Lung (tissue), 12 donors: ENCODE results near the gene SRD5A1. TPM values are rescaled to one million over a fixed set of nuclear protein-coding genes. Genes with fewer than 3 reads are reported as not detected.
A peak's percentile ranks its signal among the peaks of the same experiment; 100 is the strongest.

Experiments
- ATAC-seq: fragments of 200-7000 bp; cut with Tn5 transposase; one replicate; pipeline ENCODE4 v1.9.1; 2020; ENCODE audit warnings: moderate number of reproducible peaks; ENCODE audit not compliant: insufficient read depth, low FRiP score
- DNase-seq, 3 donors: peaks; one replicate each; pipeline ENCODE4 v3.0.0-alpha.2; 2013 to 2017
- H3K27ac ChIP-seq, 2 donors: one replicate each; pipeline ENCODE4 v1.5.1; 2013; ENCODE audit warnings: mild to moderate bottlenecking in 2 of 2, moderate library complexity in 2 of 2, control low read depth in 1 of 2, inconsistent platforms in 1 of 2, low read depth in 1 of 2, low read length in 1 of 2
- H3K27me3 ChIP-seq, 3 donors: one replicate each; pipeline ENCODE4 v1.5.1; 2013; ENCODE audit warnings: low read length in 2 of 3; ENCODE audit not compliant: control insufficient read depth in 3 of 3, insufficient read depth in 3 of 3
- H3K36me3 ChIP-seq, 4 donors: one replicate each; pipeline ENCODE4 v1.5.1; 2013; ENCODE audit warnings: low read length in 4 of 4, mild to moderate bottlenecking in 1 of 4, moderate library complexity in 1 of 4; ENCODE audit not compliant: control insufficient read depth in 4 of 4, insufficient read depth in 4 of 4
- H3K4me1 ChIP-seq, 5 donors: one replicate each; pipeline ENCODE4 v1.5.1; 2013; ENCODE audit warnings: low read length in 5 of 5, mild to moderate bottlenecking in 2 of 5, moderate library complexity in 1 of 5; ENCODE audit not compliant: control insufficient read depth in 5 of 5, insufficient read depth in 5 of 5
- H3K4me3 ChIP-seq: one replicate; pipeline ENCODE4 v1.5.1; 2013; ENCODE audit warnings: mild to moderate bottlenecking, control low read depth, moderate library complexity
- H3K9ac ChIP-seq, 2 donors: one replicate each; pipeline ENCODE4 v1.5.1; 2013; ENCODE audit warnings: low read length in 2 of 2, control low read depth in 1 of 2; ENCODE audit not compliant: insufficient read depth in 1 of 2
- H3K9me3 ChIP-seq, 4 donors: one replicate each; pipeline ENCODE4 v1.5.1; 2013; ENCODE audit warnings: low read length in 3 of 4, mild to moderate bottlenecking in 1 of 4, moderate library complexity in 1 of 4; ENCODE audit not compliant: control insufficient read depth in 4 of 4, insufficient read depth in 3 of 4
- CTCF ChIP-seq: IDR thresholded peaks from 2 replicates; pipeline ENCODE4 v1.5.1; 2012; ENCODE audit warnings: mild to moderate bottlenecking; ENCODE audit errors: control extremely low read depth, extremely low read depth
- WGBS, 2 donors: extraction: QIAGEN DNeasy Blood & Tissue Kit; methylation state at CpG; one replicate each; pipeline ENCODE4 v1.1.7; 2013; 5-methylcytosine and 5-hydroxymethylcytosine counted together
- polyA plus RNA-seq, 2 donors: library from polyadenylated mRNA; stranded (reverse); fragments of 200-250 nt; gene quantifications; one replicate each; pipeline ENCODE4 v1.2.1, GENCODE V29; 2013
- total RNA-seq, 2 donors: library from RNA; depleted of rRNA in 1 of 2; stranded (reverse); fragments of >200 nt in 1 of 2; gene quantifications; one replicate each; pipeline ENCODE4 v1.2.1, GENCODE V29; 2014 to 2021
- donor health status: control.
- donor health status: control.
- donor health status: Bipolar disorder and iron deficiency.
- donor health status: healthy.
- donor health status: DM: yes; HTN: yes; CAD: no.

The SRD5A1 gene
- total and polyA plus RNA-seq, 4 donors, result 2.6 to 14.4 (median 7.3) TPM

- no peak overlapping the region for H3K9ac ChIP-seq
- H3K4me3 ChIP-seq, result no peak overlapping the region
Measured at GRCh38 chr5:6631441-6631840, 1.8 kb upstream of the SRD5A1 start.

GRCh38 chr5:6632324-6632887, 834 bp upstream of the SRD5A1 start:
- Histone ChIP-seq H3K27me3 (no peaks in the 10 kb centered on the region), H3K9ac (peak overlapping the region; percentile 73 to 84), H3K27ac (peak overlapping the region; percentile 96 to 98), H3K4me3 (peak overlapping the region; percentile 98), H3K9me3 (no peaks in the 10 kb centered on the region), H3K36me3 (peaks cover 5 to 15% (median 10%) of the 10 kb centered on the region in 4 donors), H3K4me1 (peaks cover 0 to 17% (median 7%) of the 10 kb centered on the region in 5 donors)
- peak in 1 of 3 donors; percentile 11 for DNase-seq
- TF ChIP-seq CTCF, result no peak
- peak; percentile 3 for ATAC-seq
- WGBS, 2 donors, result 0 to 1% methylated on average over 33 of the region's 33 CpGs

More at GRCh38 chr5:6631441-6631840, 1.8 kb upstream of the SRD5A1 start:
- no peak for ATAC-seq
- peaks cover 0 to 17% (median 6%) of the 10 kb centered on the region in 5 donors for H3K4me1 ChIP-seq
- H3K27me3 ChIP-seq, result no peaks in the 10 kb centered on the region
- H3K9me3 ChIP-seq, result no peaks in the 10 kb centered on the region
- WGBS, 2 donors, result 92 to 93% methylated on average over 4 of the region's 4 CpGs
- TF ChIP-seq CTCF, result no peak
- peaks cover 5 to 17% (median 10%) of the 10 kb centered on the region in 4 donors for H3K36me3 ChIP-seq
- no peak overlapping the region for H3K27ac ChIP-seq
- no peak for DNase-seq

- H3K27ac ChIP-seq, result peak overlapping the region; percentile 61 to 66
- whole genome bisulfite sequencing, 2 donors, result 0 to 1% methylated on average over 62 to 75 of the region's 75 CpGs
- peak overlapping the region; percentile 73 for H3K4me3 ChIP-seq
- no peak for TF ChIP-seq CTCF
- DNase-seq, result peak in 2 of 3 donors; percentile 13 to 21
- H3K4me1 ChIP-seq, result peaks cover 0 to 17% (median 7%) of the 10 kb centered on the region in 5 donors
- H3K9ac ChIP-seq, result peak overlapping the region in 1 of 2 donors; percentile 46
- H3K36me3 ChIP-seq, result peaks cover 5 to 12% (median 9%) of the 10 kb centered on the region in 4 donors
- no peaks in the 10 kb centered on the region for H3K27me3 ChIP-seq
- no peaks in the 10 kb centered on the region for H3K9me3 ChIP-seq
- ATAC-seq, result peak; percentile 44
Measured at GRCh38 chr5:6633469-6634245, 417 bp downstream of the SRD5A1 start.
